T-helper 1 cell treated with Interleukin-12 subunit alpha and Interleukin-12 subunit beta and Interleukin-4 antibody, amounts not matched to agents 30 ng/mL and 1 ng/mL, for 36 hours (primary cell): ENCODE data around the gene LVRN. TPM values are rescaled to one million over a fixed set of nuclear protein-coding genes. Genes with fewer than 3 reads are reported as not detected.

ENCODE experiments used
- intact Hi-C: fragments of 100-400 bp; cut with micrococcal nuclease; formaldehyde crosslinking; loops from one replicate; pipeline ENCODE4 v1.15.1; 2024
- total RNA-seq: library from RNA; stranded (reverse); gene quantifications from 2 replicates; pipeline ENCODE4 v1.2.3, GENCODE V29; 2022

Gene LVRN
- total RNA-seq, 1 donor from 2014 or later, result not detected

- intact Hi-C loops, result no loop called here
Measured at GRCh38 chr5:115954144-115954543, 8.1 kb upstream of the LVRN start.

- intact Hi-C loops, result no loop called here
Measured at GRCh38 chr5:115956957-115957356, 5.3 kb upstream of the LVRN start.

- intact Hi-C loops, result loop anchor here (10.0 kb wide), 1 partner anchor 613 kb away; the partner anchor contains the start of gene SEMA6A
Measured at GRCh38 chr5:115961381-115962238, 665 bp upstream of the LVRN start.

- intact Hi-C loops, result loop anchor here (10.0 kb wide), 1 partner anchor 612 kb away; the partner anchor contains the start of gene SEMA6A
Measured at GRCh38 chr5:115962565-115963402, 509 bp downstream of the LVRN start.

- intact Hi-C loops, result loop anchor here (10.0 kb wide), 1 partner anchor 611 kb away; the partner anchor contains the start of gene SEMA6A
Measured at GRCh38 chr5:115963566-115963965, 1.3 kb downstream of the LVRN start.

- intact Hi-C loops, result loop anchor here (1.0 to 10.0 kb wide), 2 partner anchors 16 to 606 kb away; partner anchors contain the start of gene SEMA6A
Measured at GRCh38 chr5:115968770-115969169, 6.5 kb downstream of the LVRN start.

- intact Hi-C loops, result no loop called here
Measured at GRCh38 chr5:115977096-115977495, 14.8 kb downstream of the LVRN start.

- intact Hi-C loops, result no loop called here
Measured at GRCh38 chr5:115977988-115978387, 15.7 kb downstream of the LVRN start.

GRCh38 chr5:115978779-115979178, 16.5 kb downstream of the LVRN start:
- intact Hi-C loops, result no loop called here

GRCh38 chr5:115979201-115980041, 17.1 kb downstream of the LVRN start:
- intact Hi-C loops, result no loop called here

GRCh38 chr5:115983519-115983918, 21.2 kb downstream of the LVRN start:
- intact Hi-C loops, result no loop called here

- intact Hi-C loops, result no loop called here
Measured at GRCh38 chr5:115985802-115986757, 23.8 kb downstream of the LVRN start.

- intact Hi-C loops, result no loop called here
Measured at GRCh38 chr5:115988002-115988401, 25.7 kb downstream of the LVRN start.

- intact Hi-C loops, result no loop called here
Measured at GRCh38 chr5:115992848-115993350, 30.6 kb downstream of the LVRN start.

- intact Hi-C loops, result no loop called here
Measured at GRCh38 chr5:115995351-115995750, 33.1 kb downstream of the LVRN start.

- intact Hi-C loops, result no loop called here
Measured at GRCh38 chr5:116002116-116002906, 40.0 kb downstream of the LVRN start.

GRCh38 chr5:116004248-116004647, 42.0 kb downstream of the LVRN start:
- intact Hi-C loops, result no loop called here

GRCh38 chr5:116009806-116010205, 47.5 kb downstream of the LVRN start:
- intact Hi-C loops, result no loop called here

- intact Hi-C loops, result no loop called here
Measured at GRCh38 chr5:116011046-116011445, 48.8 kb downstream of the LVRN start.
